Transverse colon (tissue), 4 donors: ENCODE measurements around the gene LEMD3. TPM values are rescaled to one million over a fixed set of nuclear protein-coding genes. Genes with fewer than 3 reads are reported as not detected.

Experiments used
- DNase-seq: peaks from one replicate; pipeline ENCODE4 v3.0.0-alpha.2; 2019
- H3K27ac ChIP-seq, 4 donors: fragments of 200-600 bp; sonication (generic); 2 replicates each; pipeline ENCODE4 v1.5.1; 2016 to 2018; ENCODE audit warnings: inconsistent platforms in 4 of 4
- H3K27me3 ChIP-seq: fragments of 200-600 bp; sonication (generic); 2 replicates; pipeline ENCODE4 v1.5.1; 2017; ENCODE audit warnings: inconsistent platforms
- H3K36me3 ChIP-seq, 4 donors: fragments of 200-600 bp; sonication (generic); 2 replicates each; pipeline ENCODE4 v1.5.1; 2017 to 2019; ENCODE audit warnings: inconsistent platforms in 4 of 4
- H3K4me1 ChIP-seq, 4 donors: fragments of 200-600 bp; sonication (generic); 2 replicates each; pipeline ENCODE4 v1.5.1; 2017 to 2020; ENCODE audit warnings: inconsistent platforms in 4 of 4
- H3K4me3 ChIP-seq, 4 donors: fragments of 200-600 bp; sonication (generic); 1 replicate in 1 of 4; 2 replicates in 3 of 4; pipeline versions ENCODE4 v1.5.1 to v1.6.1; 2017 to 2019; ENCODE audit warnings: inconsistent platforms in 4 of 4
- H3K9me3 ChIP-seq, 2 donors: fragments of 200-600 bp; sonication (generic); 2 replicates each; pipeline ENCODE4 v1.5.1; 2017 to 2019; ENCODE audit warnings: inconsistent platforms in 2 of 2
- CTCF ChIP-seq, 5 experiments: fragments of 200-600 bp in 3 of 5; fragments of 450-650 bp in 2 of 5; sonication (generic) in 3 of 5; IDR thresholded peaks; 1 replicate in 2 of 5; 2 replicates in 3 of 5; pipeline ENCODE4 v1.5.1; 2016 to 2017; ENCODE audit warnings: antibody characterized with exemption in 5 of 5, inconsistent platforms in 3 of 5, mild to moderate bottlenecking in 2 of 5, moderate library complexity in 1 of 5
- EP300 ChIP-seq: sonication (generic); formaldehyde crosslinking; IDR thresholded peaks from one replicate; pipeline ENCODE4 v1.6.1; 2017; ENCODE audit warnings: antibody characterized with exemption, low read depth
- POLR2A ChIP-seq: fragments of 450-650 bp; IDR thresholded peaks from one replicate; pipeline ENCODE4 v1.6.1; 2016; ENCODE audit warnings: antibody characterized with exemption, mild to moderate bottlenecking, moderate library complexity
- POLR2AphosphoS5 ChIP-seq, 3 donors: sonication (generic); formaldehyde crosslinking; IDR thresholded peaks; one replicate each; pipeline ENCODE4 v1.6.1; 2016; ENCODE audit warnings: antibody characterized with exemption in 3 of 3
- WGBS, 2 donors: methylation state at CpG; one replicate each; pipeline ENCODE4 v1.1.5; 2018; ENCODE audit warnings: low coverage in 1 of 2; 5-methylcytosine and 5-hydroxymethylcytosine counted together
- in situ Hi-C, 4 donors: fragments of 200-750 bp; cut with MboI; loops; one replicate each; pipeline versions ENCODE4 v1.15.0 to v1.15.1; 2017; ENCODE audit warnings: low sequenced_read_pairs in 3 of 4, low pct_ligation_motif_present in 1 of 4, low pct_unique_long_range_greater_than_20kb in 1 of 4
- intact Hi-C: fragments of 100-400 bp; cut with DNase I; formaldehyde crosslinking; loops from one replicate; pipeline ENCODE4 v1.15.1; 2023; ENCODE audit warnings: low total_unique reads
- total RNA-seq, 4 donors: library from RNA; depleted of rRNA; stranded (reverse); fragments of >200 nt; gene quantifications; one replicate each; pipeline ENCODE4 v1.1.0, GENCODE V29; 2016

Gene LEMD3
- total RNA-seq, 4 donors from 2014 or later = 45.2 to 159 (median 63.0) TPM

- H3K36me3 ChIP-seq = no peaks in the 10 kb centered on the region
- TF ChIP-seq POLR2AphosphoS5 (IDR thresholded peaks at IDR 0.05) (no peak), POLR2A (no peak), EP300 (no peak), CTCF (IDR thresholded peaks at IDR 0.05) (no peak)
- H3K27ac ChIP-seq = no peak overlapping the region
- H3K9me3 ChIP-seq = no peaks in the 10 kb centered on the region
- intact Hi-C loops = no loop called here
- no peak overlapping the region for H3K4me3 ChIP-seq
- H3K27me3 ChIP-seq = no peaks in the 10 kb centered on the region
- 87 to 89% methylated on average over 4 of the region's 4 CpGs for WGBS, 2 donors
- in situ Hi-C loops = no loop called here
- no peak for DNase-seq
- peaks cover 13 to 48% (median 18%) of the 10 kb centered on the region in 4 donors for H3K4me1 ChIP-seq
Observed at GRCh38 chr12:65194949-65195348, 25.6 kb downstream of the LEMD3 start.

- intact Hi-C loops (no loop called here), in situ Hi-C loops (no loop called here)
- no peaks in the 10 kb centered on the region for H3K27me3 ChIP-seq
- no peak for DNase-seq
- WGBS, 2 donors = 88 to 97% methylated on average over 2 of the region's 2 CpGs
- no peaks in the 10 kb centered on the region for H3K9me3 ChIP-seq
- H3K4me3 ChIP-seq = no peak overlapping the region
- TF ChIP-seq EP300 (no peak), POLR2A (no peak), CTCF (IDR thresholded peaks at IDR 0.05) (no peak), POLR2AphosphoS5 (IDR thresholded peaks at IDR 0.05) (no peak)
- H3K27ac ChIP-seq = no peak overlapping the region
- no peaks in the 10 kb centered on the region for H3K36me3 ChIP-seq
- H3K4me1 ChIP-seq = peaks cover 13 to 52% (median 18%) of the 10 kb centered on the region in 4 donors
Observed at GRCh38 chr12:65195387-65196055, 26.1 kb downstream of the LEMD3 start.

GRCh38 chr12:65196762-65197567, 27.6 kb downstream of the LEMD3 start:
- no peaks in the 10 kb centered on the region for H3K36me3 ChIP-seq
- no peak for DNase-seq
- H3K4me1 ChIP-seq = peaks cover 13 to 54% (median 18%) of the 10 kb centered on the region in 4 donors
- no peak for TF ChIP-seq CTCF (IDR thresholded peaks at IDR 0.05)
- intact Hi-C loops (no loop called here), in situ Hi-C loops (no loop called here)
- 48 to 64% methylated on average over 2 of the region's 2 CpGs for WGBS, 2 donors
- no peaks in the 10 kb centered on the region for H3K9me3 ChIP-seq
- no peak overlapping the region for H3K27ac ChIP-seq
- no peak overlapping the region for H3K4me3 ChIP-seq
- no peaks in the 10 kb centered on the region for H3K27me3 ChIP-seq

- no peak overlapping the region for H3K27ac ChIP-seq
- no peaks in the 10 kb centered on the region for H3K9me3 ChIP-seq
- H3K4me1 ChIP-seq = peaks cover 4 to 32% (median 7%) of the 10 kb centered on the region in 4 donors
- in situ Hi-C loops (no loop called here), intact Hi-C loops (no loop called here)
- no peaks in the 10 kb centered on the region for H3K36me3 ChIP-seq
- DNase-seq = no peak
- no peak overlapping the region for H3K4me3 ChIP-seq
- 83 to 100% methylated on average over 1 to 2 of the region's 2 CpGs for WGBS, 2 donors
- TF ChIP-seq EP300 (no peak), POLR2A (no peak), POLR2AphosphoS5 (IDR thresholded peaks at IDR 0.05) (no peak), CTCF (IDR thresholded peaks at IDR 0.05) (no peak)
- no peaks in the 10 kb centered on the region for H3K27me3 ChIP-seq
Observed at GRCh38 chr12:65199604-65200003, 30.2 kb downstream of the LEMD3 start.
